AG04449 (cell line): ENCODE results near the gene SST.
"Not testable (repeated sequence)": the region's sequence is repeated elsewhere in the genome, so short reads cannot be mapped to it uniquely, and the experiment has no call there.

Experiments used
- CTCF ChIA-PET: fragments of 350-600 bp; formaldehyde crosslinking; extraction: SDS; loops from one replicate; lab custom pipeline; 2021; ENCODE audit warnings: antibody characterized with exemption; lab: Yijun Ruan, JAX
- POLR2A ChIA-PET: fragments of 400-600, 350-600 bp; formaldehyde crosslinking; extraction: SDS; loops from one replicate; lab custom pipeline; 2020; ENCODE audit warnings: antibody characterized with exemption, inconsistent platforms; lab: Yijun Ruan, JAX
- DNase-seq: peaks from one replicate; pipeline ENCODE4 v3.0.0-alpha.2; 2010; ENCODE audit warnings: low read depth, low spot score
- H3K4me3 ChIP-seq: 2 replicates; pipeline ENCODE4 v1.5.1; 2011; ENCODE audit warnings: low read depth, mild to moderate bottlenecking, control low read depth, low read length
- CTCF ChIP-seq: IDR thresholded peaks from one replicate; pipeline ENCODE4 v1.5.1; 2011; ENCODE audit warnings: mild to moderate bottlenecking, moderate library complexity, low read length, control low read depth, inconsistent platforms; ENCODE audit not compliant: insufficient read depth; ENCODE audit errors: missing control alignments

The SST gene

DNA sequence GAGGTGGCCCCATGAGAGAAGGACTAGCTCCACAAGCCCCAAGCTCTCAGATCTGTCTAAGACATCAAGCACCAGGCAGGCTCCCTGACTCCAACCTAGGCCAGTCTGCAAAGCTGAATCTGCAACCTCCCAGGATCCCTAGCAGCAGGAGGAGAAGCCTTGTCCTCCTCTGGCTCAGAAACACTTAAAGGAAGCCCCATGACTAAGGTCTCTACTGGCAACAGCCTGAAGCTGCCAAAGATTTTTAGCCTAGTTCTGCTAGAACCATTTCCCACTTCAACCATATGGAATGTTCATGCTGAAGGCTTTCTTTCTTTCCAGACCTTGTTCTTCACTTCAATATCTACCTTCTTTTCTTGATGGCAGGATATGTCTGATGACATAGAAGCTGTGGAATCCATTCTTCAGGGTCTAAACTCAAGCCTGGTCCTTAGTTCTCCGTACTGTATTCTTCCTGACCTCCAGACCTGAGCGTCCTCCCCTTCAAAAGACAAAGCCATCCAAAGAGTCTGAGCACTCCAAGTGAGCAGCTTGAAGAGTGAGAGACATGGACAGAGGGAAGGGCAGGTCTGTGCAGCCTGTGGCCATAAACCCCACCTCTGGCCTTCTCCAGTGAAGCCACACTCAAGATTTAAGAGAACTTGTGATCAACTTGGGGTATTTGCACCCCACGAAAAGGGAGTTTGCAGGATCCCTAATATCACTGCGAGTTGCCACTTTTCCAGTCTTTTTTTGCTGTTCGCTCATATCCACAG, 23.1 kb downstream of the SST start:
- ChIA-PET CTCF (interaction anchor here (0.8 to 0.9 kb wide), 2 partner anchors 33 to 328 kb away, joined by 3 to 4 read pairs; no protein-coding TSS in a partner anchor), POLR2A (no interaction called here)
- no peak for TF ChIP-seq CTCF
- DNase-seq, result no peak
- no peak overlapping the region for H3K4me3 ChIP-seq

DNA sequence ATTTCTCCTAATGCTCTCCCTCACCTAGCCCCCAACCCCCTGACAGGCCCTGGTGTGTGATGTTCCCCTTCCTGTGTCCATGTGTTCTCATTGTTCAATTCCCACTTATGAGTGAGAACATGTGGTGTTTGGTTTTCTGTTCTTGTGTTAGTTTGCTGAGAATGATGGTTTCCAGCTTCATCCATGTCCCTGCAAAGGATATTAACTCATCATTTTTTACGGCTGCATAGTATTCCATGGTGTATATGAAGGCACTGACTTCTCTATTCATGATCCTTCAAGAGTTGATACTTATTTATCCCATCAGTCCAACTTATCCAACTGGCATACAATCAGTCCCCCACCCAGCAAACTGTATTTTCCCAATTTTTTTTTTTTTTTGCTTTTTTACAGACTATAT, 24.8 kb downstream of the SST start:
- POLR2A ChIA-PET, DNase-seq, CTCF ChIA-PET, H3K4me3 ChIP-seq: not testable (repeated sequence)

DNA sequence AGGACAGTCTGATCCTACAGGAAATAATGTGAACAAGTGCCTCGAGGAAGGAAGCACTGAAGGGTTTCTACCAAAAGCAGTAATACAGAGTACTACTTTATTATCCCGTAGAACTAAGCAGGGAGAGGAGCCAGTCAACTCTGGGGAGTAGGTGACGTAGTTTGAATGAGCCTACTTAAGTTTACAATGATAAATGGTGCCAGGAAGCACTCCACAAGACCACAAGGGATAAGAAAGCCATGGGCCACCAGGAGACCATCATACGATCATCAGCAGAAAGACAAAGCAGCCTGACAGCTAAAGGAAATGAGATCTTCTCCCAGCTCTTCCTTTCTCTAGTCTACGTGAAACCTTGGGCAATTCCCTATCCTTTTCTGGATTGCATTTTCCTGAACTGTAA, 27.3 kb downstream of the SST start:
- DNase-seq, result no peak
- CTCF ChIA-PET, result interaction anchor here (0.7 to 2.3 kb wide), 3 partner anchors 15 to 323 kb away, joined by 3 to 5 read pairs (median 3); no protein-coding TSS in a partner anchor
- POLR2A ChIA-PET, result no interaction called here

DNA sequence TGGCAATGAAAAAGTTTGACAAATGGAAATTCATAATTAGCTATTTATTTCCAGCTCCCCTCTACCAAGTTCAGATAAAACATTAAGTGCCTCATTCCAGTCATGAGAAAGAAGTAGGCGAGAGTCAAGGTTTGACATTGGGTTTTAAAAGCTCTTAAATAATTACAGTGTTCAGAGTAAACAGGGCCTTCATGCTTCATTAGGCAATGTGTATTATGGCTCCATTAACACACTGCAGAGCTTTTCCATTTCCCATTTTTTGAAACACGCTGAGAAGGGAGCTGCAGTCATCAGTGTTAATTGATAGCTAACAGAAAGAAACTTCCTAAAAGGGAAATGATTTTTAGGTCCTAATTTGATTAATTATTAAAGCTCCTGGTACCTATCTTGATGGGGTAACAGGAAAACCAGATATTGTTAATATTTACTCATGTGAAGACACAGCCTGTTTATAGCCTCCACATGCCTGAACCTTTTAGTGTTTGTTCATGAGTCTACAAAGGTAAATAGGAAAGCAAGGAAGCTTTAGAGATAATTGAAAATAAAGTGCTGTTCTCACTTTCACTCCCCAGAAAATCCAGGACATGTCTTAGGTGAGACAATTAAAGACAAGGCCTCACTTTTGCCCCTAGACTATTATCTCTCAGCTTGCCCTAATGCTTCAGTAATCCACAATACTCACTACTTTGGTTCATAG, 28.7 kb downstream of the SST start:
- CTCF ChIA-PET, result interaction anchor here (0.8 to 1.4 kb wide), 4 partner anchors 23 to 322 kb away, joined by 3 read pairs; no protein-coding TSS in a partner anchor
- POLR2A ChIA-PET, result no interaction called here
- no peak for DNase-seq
- no peak overlapping the region for H3K4me3 ChIP-seq
- no peak for TF ChIP-seq CTCF

More for the DNA sequence above, 27.3 kb downstream of the SST start:
- no peak for TF ChIP-seq CTCF
- H3K4me3 ChIP-seq, result no peak overlapping the region

GRCh38 chr3:187640569-187641059, 29.6 kb downstream of the SST start:
- CTCF ChIA-PET, result interaction anchor here (1.2 to 1.4 kb wide), 2 partner anchors 22 to 49 kb away, joined by 3 read pairs; no protein-coding TSS in a partner anchor
- H3K4me3 ChIP-seq, result no peak overlapping the region
- TF ChIP-seq CTCF, result no peak
- no peak for DNase-seq
- POLR2A ChIA-PET, result no interaction called here

DNA sequence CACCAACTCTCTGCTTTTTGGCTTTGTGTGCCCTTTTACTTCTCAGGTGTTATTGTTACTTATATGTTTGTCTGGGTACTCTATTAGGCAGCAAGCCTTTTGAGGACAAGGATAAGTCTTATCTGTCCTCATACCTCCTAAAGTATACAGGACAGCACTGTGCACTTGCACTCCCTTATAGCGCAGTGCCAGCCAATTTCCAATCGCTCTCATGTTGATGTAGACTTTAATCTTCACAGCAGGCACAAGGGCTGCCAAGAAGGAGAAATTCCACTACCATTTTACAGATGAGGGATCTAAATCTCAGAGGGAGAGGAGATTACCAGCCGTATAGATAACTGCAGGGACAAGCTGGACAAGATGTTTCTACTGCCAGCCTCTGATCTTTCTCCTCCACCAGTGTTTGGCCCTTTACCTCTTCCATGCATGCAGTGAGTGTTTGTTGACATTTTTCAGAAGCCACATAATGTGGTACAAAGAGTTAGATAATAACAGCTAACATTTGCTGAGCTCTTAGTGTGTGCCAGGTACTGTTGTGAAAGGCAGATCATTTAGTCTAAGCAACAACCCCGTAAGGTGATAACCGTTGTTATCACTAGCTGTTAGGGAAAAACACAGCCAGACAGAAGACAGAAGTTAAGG, 30.1 kb downstream of the SST start:
- ChIA-PET POLR2A (no interaction called here), CTCF (interaction anchor here (1.4 kb wide), 1 partner anchor 49 kb away, joined by 3 read pairs; no protein-coding TSS in a partner anchor)
- no peak for TF ChIP-seq CTCF
- no peak for DNase-seq
- H3K4me3 ChIP-seq, result no peak overlapping the region
